ENCODE results near the gene ARHGAP6.
"Not testable (repeated sequence)": the region's sequence is repeated elsewhere in the genome, so short reads cannot be mapped to it uniquely, and the experiment has no call there.

ARHGAP6 gene

DNA sequence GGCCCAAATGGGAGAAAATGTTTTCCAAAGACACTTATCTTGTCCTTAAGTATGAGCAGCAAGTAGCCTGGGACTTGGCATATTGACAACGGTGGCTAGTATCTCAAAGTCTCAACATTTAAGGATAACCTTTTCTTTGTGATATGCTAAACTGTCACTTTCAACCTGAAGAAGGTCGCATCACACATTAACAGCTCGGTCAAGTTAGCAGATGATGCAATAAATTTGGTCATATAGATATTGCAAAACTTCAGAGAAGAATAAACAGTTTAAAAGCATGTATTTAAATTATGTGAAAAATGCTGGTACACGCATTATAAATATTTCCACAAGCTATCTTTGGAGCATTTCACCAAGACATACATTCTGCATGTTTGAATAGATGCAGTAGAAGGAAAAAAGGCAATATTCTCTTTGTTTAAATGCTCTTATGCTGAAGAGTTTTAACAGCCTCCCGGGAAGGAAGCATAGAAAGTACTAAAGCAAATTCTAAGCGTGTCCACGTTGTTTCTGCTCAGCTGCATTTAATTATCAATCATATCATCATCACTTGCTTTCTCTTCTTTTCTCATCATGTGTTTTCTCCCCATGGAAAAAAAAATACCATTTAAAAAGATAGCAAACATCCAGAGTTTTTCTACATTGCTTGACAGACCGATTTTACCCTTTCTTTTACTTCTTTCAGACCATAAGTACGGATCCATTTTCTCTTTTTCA, 24.2 kb downstream of the ARHGAP6 start:
- no peak for DNase-seq

GRCh38 chrX:11640089-11640488, 25.6 kb downstream of the ARHGAP6 start:
- no peak for DNase-seq

GRCh38 chrX:11632732-11633131, 33.0 kb downstream of the ARHGAP6 start:
- no peak for DNase-seq

DNA sequence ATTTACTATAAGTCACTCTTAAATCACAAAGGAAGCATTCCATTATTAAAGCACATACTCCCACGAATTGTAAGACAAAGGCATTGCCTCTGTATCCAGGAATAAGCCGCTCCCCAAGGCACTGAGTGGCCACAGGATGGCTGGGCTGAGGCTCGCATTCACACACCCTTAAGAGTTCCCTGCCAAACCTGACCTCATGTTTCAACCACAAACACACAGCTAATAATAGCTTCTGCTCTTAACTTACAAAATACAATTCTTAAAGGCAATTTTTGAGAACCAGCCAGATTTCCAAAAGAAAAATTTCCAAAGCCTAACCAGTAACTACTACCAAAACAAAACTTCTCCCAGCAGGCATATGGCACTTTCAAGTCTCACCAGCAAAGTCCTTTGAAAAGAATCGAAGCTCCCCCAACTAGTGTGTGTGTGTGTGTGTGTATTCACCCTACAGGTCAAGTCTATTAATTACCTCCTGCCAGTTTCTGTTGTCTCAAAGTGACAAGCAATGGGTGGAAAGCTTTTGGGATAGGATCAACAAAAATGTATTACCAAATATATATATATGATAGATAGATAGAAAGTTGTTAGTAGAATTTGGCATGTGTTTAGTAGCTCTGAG, 36.0 kb downstream of the ARHGAP6 start:
- DNase-seq, result no peak

- no peak for DNase-seq
Observed at GRCh38 chrX:11628399-11628798, 37.3 kb downstream of the ARHGAP6 start.

DNA sequence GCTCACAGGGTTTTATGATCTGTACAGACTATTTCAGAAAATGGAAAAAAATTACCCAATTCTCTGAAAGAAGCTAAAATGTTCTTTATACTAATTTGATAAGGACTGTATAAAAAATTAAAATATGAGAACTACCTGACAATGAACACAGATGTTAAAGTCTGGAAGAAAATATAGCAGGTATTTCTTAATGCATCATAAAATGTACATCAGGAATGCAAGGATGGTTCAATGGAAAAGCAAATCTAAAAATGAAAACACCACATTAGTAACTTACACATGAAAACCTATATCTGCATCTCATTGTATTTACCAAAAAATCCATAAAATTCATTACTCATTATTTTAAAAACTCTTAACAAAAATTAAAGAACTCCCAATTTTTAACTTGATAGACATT, 39.4 kb downstream of the ARHGAP6 start:
- DNase-seq, result no peak

DNA sequence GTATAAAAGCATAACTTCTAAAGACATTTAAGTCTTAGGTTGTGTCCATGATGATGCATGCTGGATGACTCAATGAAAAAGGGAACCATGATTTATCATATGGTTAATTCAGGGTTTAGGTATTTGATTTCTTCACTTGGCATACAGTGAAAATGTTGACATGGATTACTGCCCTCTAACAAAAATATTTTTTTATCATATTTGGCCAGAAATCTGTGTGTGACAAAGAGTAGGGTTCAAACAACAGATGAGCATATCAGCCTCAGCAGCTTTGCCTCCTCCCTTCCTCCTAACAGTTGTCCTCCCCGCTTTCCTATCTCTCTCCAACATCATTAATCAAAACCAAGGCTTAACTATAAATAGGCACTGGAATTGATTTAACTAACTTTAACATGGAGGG, 46.3 kb downstream of the ARHGAP6 start:
- no peak for DNase-seq

- not testable (repeated sequence) for DNase-seq
Observed at GRCh38 chrX:11614253-11614652, 51.5 kb downstream of the ARHGAP6 start.

- no peak for DNase-seq
Observed at GRCh38 chrX:11611965-11612364, 53.8 kb downstream of the ARHGAP6 start.

DNA sequence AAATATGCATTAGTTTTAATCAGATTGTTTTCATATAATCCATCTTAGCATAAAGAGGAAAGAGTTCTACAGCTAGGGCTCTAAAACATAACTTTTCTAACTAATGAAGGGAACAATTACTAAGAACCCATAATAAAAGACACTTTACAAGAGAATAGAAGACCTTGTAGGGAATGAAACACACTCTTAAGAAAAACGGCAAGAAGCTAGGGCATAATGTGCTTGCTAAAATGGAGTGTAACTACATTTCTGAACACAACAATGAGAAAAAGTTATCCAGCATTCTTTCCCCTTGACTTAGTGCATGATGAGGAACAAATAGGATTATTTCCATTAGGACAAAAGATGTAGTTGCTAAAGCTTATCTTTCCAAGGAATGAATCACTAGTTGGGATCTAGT, 54.6 kb downstream of the ARHGAP6 start:
- no peak for DNase-seq

- DNase-seq, result no peak
Observed at GRCh38 chrX:11609109-11609508, 56.6 kb downstream of the ARHGAP6 start.

GRCh38 chrX:11606408-11606807, 59.3 kb downstream of the ARHGAP6 start:
- no peak for DNase-seq

- DNase-seq, result no peak
Observed at GRCh38 chrX:11600578-11600977, 65.1 kb downstream of the ARHGAP6 start.

- DNase-seq, result no peak
Observed at GRCh38 chrX:11597479-11597878, 68.2 kb downstream of the ARHGAP6 start.

- DNase-seq, result no peak
Observed at GRCh38 chrX:11591723-11592346, 73.9 kb downstream of the ARHGAP6 start.

- no peak for DNase-seq
Observed at GRCh38 chrX:11589641-11590040, 76.1 kb downstream of the ARHGAP6 start.

DNA sequence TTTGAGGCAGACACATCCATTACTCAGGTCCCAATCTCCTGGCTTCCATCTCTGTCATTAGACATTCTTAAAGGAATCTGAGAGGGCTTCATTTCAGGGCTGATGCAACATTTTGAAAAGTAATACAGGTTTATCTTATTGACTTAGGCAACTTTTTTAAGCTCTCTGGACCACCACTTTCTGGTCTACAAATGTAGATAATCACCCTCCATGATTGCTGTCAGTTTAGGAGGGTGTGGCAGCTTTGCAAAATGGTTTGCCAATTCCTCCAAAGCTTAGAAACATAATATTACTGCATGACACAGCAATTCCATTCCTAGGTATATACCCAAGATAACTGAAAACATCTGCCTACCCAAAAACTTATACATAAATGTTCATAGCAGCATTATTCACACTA, 77.6 kb downstream of the ARHGAP6 start:
- DNase-seq, result no peak

DNA sequence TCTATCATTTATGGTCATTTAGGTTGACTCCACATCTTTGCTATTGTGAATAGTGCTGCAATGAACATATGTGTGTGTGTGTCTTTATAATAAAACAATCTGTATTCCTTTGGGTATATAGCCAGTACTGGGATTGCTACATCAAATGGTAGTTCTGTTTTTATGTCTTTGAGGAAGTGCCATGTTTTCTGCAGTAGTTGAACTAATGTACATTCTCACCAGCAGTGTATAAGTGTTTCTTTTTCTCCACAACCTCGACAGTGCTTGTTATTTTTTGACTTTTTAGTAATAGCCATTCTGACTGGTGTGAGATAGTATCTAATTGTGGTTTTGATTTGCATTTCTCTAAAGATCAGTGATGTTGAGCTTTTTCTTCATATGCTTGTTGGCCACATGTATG, 80.5 kb downstream of the ARHGAP6 start:
- no peak for DNase-seq

DNA sequence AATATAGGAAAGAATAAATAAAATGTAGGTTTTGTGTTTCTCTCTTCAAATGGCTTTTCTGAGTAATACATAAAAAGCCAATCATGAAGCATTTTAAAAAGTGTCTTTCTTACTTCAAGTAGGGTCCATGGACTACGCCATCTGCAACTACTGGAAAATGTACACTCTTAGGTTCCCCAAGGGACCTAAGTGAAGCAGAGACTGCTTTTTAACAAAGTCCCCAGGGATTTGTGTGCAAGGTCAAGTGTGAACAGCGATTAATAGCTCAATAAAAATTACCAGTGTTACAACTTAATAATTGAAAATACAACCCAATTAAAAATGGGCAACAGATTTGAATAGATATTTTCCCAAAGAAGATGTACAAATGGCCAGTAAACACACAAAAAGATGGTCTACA, 84.9 kb downstream of the ARHGAP6 start:
- DNase-seq, result no peak

DNA sequence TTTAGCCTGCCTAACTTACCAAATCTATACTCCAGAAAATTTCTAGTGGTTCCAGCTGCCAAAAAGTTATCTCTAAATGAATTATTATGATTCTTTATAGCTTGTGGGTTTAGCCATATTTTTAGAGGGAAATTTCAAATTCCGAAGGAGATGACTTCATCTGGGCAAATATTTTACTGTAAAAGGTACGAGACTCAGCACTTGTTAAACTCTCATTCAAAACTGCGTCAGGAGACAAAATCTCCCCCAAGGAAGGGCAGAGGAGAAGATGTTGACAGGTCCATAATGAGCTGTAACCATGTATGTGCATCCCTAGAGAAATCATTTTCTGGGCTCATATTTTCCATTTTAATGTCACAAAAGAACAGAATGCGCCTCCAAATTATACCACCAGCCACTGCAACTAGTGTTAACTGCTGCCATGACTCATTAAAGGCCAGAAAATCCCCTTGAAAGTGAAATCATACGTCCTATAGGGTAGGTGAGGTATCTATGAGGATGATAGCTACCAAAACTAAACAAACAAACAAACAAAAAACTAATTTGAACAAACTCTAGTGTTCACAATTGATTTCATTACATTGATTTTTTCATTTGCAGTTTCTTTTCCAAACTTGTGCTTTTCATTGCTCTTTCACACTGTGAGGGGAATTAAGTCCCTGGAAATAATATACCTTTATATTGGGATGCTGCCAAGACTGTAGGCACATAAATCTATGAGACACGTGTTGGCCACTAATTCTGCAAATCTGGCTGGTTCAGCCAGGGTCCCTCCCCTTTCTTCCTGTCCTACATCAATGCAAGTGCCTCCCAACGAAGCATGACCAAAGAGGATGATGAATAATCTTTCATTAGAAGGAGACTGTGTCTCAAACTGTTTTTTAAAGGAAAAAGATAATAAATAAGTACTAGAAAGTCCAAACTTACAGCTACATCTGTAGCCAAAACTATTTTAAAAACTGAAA, 85.8 kb downstream of the ARHGAP6 start:
- DNase-seq, result no peak

DNA sequence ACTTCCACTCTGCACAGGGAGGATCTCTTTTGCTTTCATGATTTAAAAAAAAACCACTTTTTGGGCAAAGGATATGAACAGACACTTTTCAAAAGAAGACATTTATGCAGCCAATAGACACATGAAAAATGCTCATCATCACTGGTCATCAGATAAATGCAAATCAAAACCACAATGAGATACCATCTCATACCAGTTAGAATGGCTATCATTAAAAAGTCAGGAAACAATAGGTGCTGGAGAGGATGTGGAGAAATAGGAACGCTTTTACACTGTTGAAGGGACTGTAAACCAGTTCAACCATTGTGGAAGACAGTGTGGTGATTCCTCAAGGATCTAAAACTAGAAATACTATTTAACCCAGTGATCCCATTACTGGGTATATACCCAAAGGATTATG, 87.4 kb downstream of the ARHGAP6 start:
- DNase-seq, result not testable (repeated sequence)

- DNase-seq, result no peak
Observed at GRCh38 chrX:11577603-11578002, 88.1 kb downstream of the ARHGAP6 start.

DNA sequence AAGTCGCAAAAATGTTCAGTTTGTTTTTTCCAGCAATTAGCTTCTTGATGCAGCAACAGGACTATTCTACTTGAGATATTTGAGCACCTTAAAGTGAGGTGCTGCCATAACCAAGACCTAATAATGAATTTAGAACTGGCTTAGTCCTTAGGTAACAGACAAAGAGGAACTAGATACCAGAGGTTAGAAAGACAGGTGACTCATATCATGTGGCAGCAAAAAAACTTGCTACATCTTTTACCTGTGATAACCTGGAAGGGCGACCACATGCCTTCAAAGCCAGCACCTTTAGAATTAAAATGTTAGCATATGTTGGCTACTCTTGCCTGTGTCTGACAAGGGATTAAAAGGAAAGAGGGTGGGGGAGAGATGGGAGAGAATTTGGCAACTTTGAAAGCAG, 90.4 kb downstream of the ARHGAP6 start:
- no peak for DNase-seq
